ENCODE results near the gene AASS. TPM values are rescaled to one million over a fixed set of nuclear protein-coding genes. Genes with fewer than 3 reads are reported as not detected.

AASS gene
- total RNA-seq, 3 donors from 2014 or later (not counting 1 experiment from before 2014, with no cell fraction given): 1.6 to 2.4 (median 1.6) TPM

- no peaks in the 10 kb centered on the region for H3K36me3 ChIP-seq (ENCODE audit: control insufficient read depth, insufficient read depth, low read length)
- H3K27me3 ChIP-seq (ENCODE audit: control insufficient read depth, insufficient read depth, low read length): no peaks in the 10 kb centered on the region
- Mint-ChIP-seq H3K27me3 (ENCODE audit: low read depth in 2 of 2) (no peaks in the 10 kb centered on the region), H3K9me3 (peaks cover 2 to 3% of the 10 kb centered on the region in 2 donors), H3K36me3 (no peaks in the 10 kb centered on the region), H3K27ac (no peak overlapping the region), H3K4me1 (no peaks in the 10 kb centered on the region), H3K4me3 (no peak overlapping the region)
- intact Hi-C loops (cut with micrococcal nuclease): no loop called here
- no peaks in the 10 kb centered on the region for H3K4me1 ChIP-seq (ENCODE audit: control insufficient read depth, insufficient read depth, low read length)
- 91% methylated on average over 1 of the region's 1 CpG for WGBS (ENCODE audit: insufficient coverage)
- no peaks in the 10 kb centered on the region for H3K9me3 ChIP-seq (ENCODE audit: control insufficient read depth, insufficient read depth, low read length)
- TF ChIP-seq CTCF (IDR thresholded peaks at IDR 0.05): no peak
- ATAC-seq (no peak), DNase-seq (no peak)
- no peak overlapping the region for H3K27ac ChIP-seq (ENCODE audit: low read length)
- H3K4me3 ChIP-seq (ENCODE audit: low read length): no peak overlapping the region
Observed at GRCh38 chr7:122035876-122036275, 108.2 kb downstream of the AASS start.

DNA sequence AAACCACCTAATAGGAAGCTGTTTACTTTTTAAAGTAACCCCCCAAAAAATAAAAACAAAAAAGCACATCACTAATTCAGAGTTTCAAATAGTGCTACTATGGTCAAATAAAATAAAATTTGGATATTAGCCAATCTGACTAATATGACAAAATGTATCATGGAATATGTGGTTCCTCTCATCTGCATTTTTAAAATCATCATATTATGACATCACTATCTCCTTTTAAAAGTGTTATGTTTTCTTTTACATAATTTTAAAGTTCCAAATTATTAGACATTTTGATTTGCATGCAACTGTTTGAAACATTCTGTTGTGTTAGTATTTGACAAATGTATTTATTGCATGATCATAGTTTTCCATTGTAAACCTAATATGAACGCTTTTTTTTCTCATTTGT lies 110.4 kb downstream of the AASS start:
- WGBS (ENCODE audit: insufficient coverage): no CpG with 5 or more reads among the region's 1 CpG
- Histone ChIP-seq H3K9me3 (ENCODE audit: control insufficient read depth, insufficient read depth, low read length) (no peaks in the 10 kb centered on the region), H3K4me3 (ENCODE audit: low read length) (no peak overlapping the region), H3K27ac (ENCODE audit: low read length) (no peak overlapping the region), H3K36me3 (ENCODE audit: control insufficient read depth, insufficient read depth, low read length) (no peaks in the 10 kb centered on the region), H3K27me3 (ENCODE audit: control insufficient read depth, insufficient read depth, low read length) (no peaks in the 10 kb centered on the region), H3K4me1 (ENCODE audit: control insufficient read depth, insufficient read depth, low read length) (no peaks in the 10 kb centered on the region)
- Mint-ChIP-seq H3K4me1 (no peaks in the 10 kb centered on the region), H3K4me3 (no peak overlapping the region), H3K27me3 (ENCODE audit: low read depth in 2 of 2) (no peaks in the 10 kb centered on the region), H3K27ac (no peak overlapping the region), H3K9me3 (peaks cover 0 to 2% of the 10 kb centered on the region in 2 donors), H3K36me3 (no peaks in the 10 kb centered on the region)
- DNase-seq (no peak), ATAC-seq (no peak)
- intact Hi-C loops (cut with micrococcal nuclease): no loop called here
- no peak for TF ChIP-seq CTCF (IDR thresholded peaks at IDR 0.05)

GRCh38 chr7:122027058-122027457 lies 117.0 kb downstream of the AASS start:
- Histone ChIP-seq H3K27me3 (ENCODE audit: control insufficient read depth, insufficient read depth, low read length) (no peaks in the 10 kb centered on the region), H3K4me3 (ENCODE audit: low read length) (no peak overlapping the region), H3K4me1 (ENCODE audit: control insufficient read depth, insufficient read depth, low read length) (no peaks in the 10 kb centered on the region), H3K36me3 (ENCODE audit: control insufficient read depth, insufficient read depth, low read length) (no peaks in the 10 kb centered on the region), H3K9me3 (ENCODE audit: control insufficient read depth, insufficient read depth, low read length) (no peaks in the 10 kb centered on the region), H3K27ac (ENCODE audit: low read length) (no peak overlapping the region)
- no peaks in the 10 kb centered on the region for H3K4me1 Mint-ChIP-seq
- WGBS (ENCODE audit: insufficient coverage): 94% methylated on average over 1 of the region's 2 CpGs
- no peaks in the 10 kb centered on the region for H3K9me3 Mint-ChIP-seq
- intact Hi-C loops (cut with micrococcal nuclease): no loop called here
- H3K27ac Mint-ChIP-seq: no peak overlapping the region
- DNase-seq: no peak
- H3K36me3 Mint-ChIP-seq: no peaks in the 10 kb centered on the region
- no peak for ATAC-seq
- TF ChIP-seq CTCF (IDR thresholded peaks at IDR 0.05): no peak
- H3K4me3 Mint-ChIP-seq: no peak overlapping the region
- no peaks in the 10 kb centered on the region for H3K27me3 Mint-ChIP-seq (ENCODE audit: low read depth in 2 of 2)

Other genes with a start within 250 kb of the AASS start
- gene FEZF1, start 160.5 kb upstream of the AASS start, total RNA-seq: not detected